ENCODE data around the gene CYTH3. TPM values are rescaled to one million over a fixed set of nuclear protein-coding genes. Genes with fewer than 3 reads are reported as not detected.

The CYTH3 gene
- total and polyA plus RNA-seq, 2 of the 13 experiments (the other 11 are each of a cell fraction or from before 2014, with no cell fraction given), result 3.1 to 3.8 TPM

GRCh38 chr7:6317797-6318438, 45.5 kb upstream of the CYTH3 start (continued):
- TF ChIP-seq MTA3 (CRISPR knock-in tag; IDR thresholded peaks at IDR 0.05) (no peak), SOX13 (IDR thresholded peaks at IDR 0.05) (peak; percentile 47; the same call in 1 of the 2 replicates), SOX13 (CRISPR knock-in tag; conservative IDR thresholded peaks at IDR 0.05 in 1 of 2, IDR thresholded peaks at IDR 0.05 in 1 of 2) (peak in 1 of 2 experiments; percentile 55; a peak in 2 of 4 replicates), ZNF451 (CRISPR knock-in tag; IDR thresholded peaks at IDR 0.05) (no peak), ZNF883 (CRISPR knock-in tag; IDR thresholded peaks at IDR 0.05; ENCODE audit: not compliant biosample characterization) (no peak), LBX2 (CRISPR knock-in tag; IDR thresholded peaks at IDR 0.05; ENCODE audit: borderline replicate concordance) (no peak), TAF15 (IDR thresholded peaks at IDR 0.05; ENCODE audit: low read depth, low read length, poor library complexity, severe bottlenecking) (no peak), SKIL (CRISPR knock-in tag; IDR thresholded peaks at IDR 0.05; ENCODE audit: borderline replicate concordance) (peak; percentile 66), HIC2 (CRISPR knock-in tag; IDR thresholded peaks at IDR 0.05; ENCODE audit: low read depth) (no peak), FOSL2 (CRISPR knock-in tag; IDR thresholded peaks at IDR 0.05) (peak; percentile 90), TGIF2 (CRISPR knock-in tag; IDR thresholded peaks at IDR 0.05) (no peak), ZNF329 (CRISPR knock-in tag; IDR thresholded peaks at IDR 0.05; ENCODE audit: low read depth) (no peak), ZNF800 (CRISPR knock-in tag; IDR thresholded peaks at IDR 0.05) (no peak), HMG20B (CRISPR knock-in tag; conservative IDR thresholded peaks at IDR 0.05) (peak; percentile 47; the same call in 1 of the 2 replicates), ZNF292 (CRISPR knock-in tag; IDR thresholded peaks at IDR 0.05; ENCODE audit: borderline replicate concordance, low read depth) (peak; percentile 53; the same call in 1 of the 2 replicates), POGZ (CRISPR knock-in tag; IDR thresholded peaks at IDR 0.05) (0 out of 2 replicates have a peak, but pooled peaks have one; percentile 22), ZNF790 (CRISPR knock-in tag; IDR thresholded peaks at IDR 0.05; ENCODE audit: borderline replicate concordance) (no peak), JUND (CRISPR knock-in tag; IDR thresholded peaks at IDR 0.05) (peak; percentile 60; the same call in 1 of the 2 replicates), HMGXB4 (CRISPR knock-in tag; IDR thresholded peaks at IDR 0.05; ENCODE audit: borderline replicate concordance in 1 of 2, low read depth in 1 of 2) (peak in 1 of 2 experiments; percentile 19; a peak in 1 of 4 replicates), ZMYM4 (CRISPR knock-in tag; IDR thresholded peaks at IDR 0.05) (no peak), HCFC1 (IDR thresholded peaks at IDR 0.05; ENCODE audit: low read depth, low read length) (no peak)
